H1 (cell line): ENCODE data around the gene FBH1. TPM values are rescaled to one million over a fixed set of nuclear protein-coding genes. Genes with fewer than 3 reads are reported as not detected.

ENCODE experiments used
- EGR1 ChIP-seq: IDR thresholded peaks from 2 replicates; pipeline ENCODE4 v1.6.1; 2011; ENCODE audit warnings: low read depth, low read length, borderline replicate concordance
- MAFK ChIP-seq: IDR thresholded peaks from 2 replicates; pipeline ENCODE4 v1.6.1; 2012; ENCODE audit warnings: low read depth, mild to moderate bottlenecking, improper control_type of control experiment, low read length
- MAX ChIP-seq: IDR thresholded peaks from 2 replicates; pipeline ENCODE4 v1.6.1; 2012; ENCODE audit warnings: inconsistent platforms
- PHF8 ChIP-seq: fragments of 200-600 bp; sonication (generic); conservative IDR thresholded peaks from 2 replicates; pipeline ENCODE4 v1.7.1; 2012; ENCODE audit warnings: low read depth, mild to moderate bottlenecking, inconsistent platforms, low read length, moderate library complexity
- SP1 ChIP-seq: IDR thresholded peaks from 2 replicates; pipeline ENCODE4 v1.6.1; 2011; ENCODE audit warnings: low read depth, low read length
- SRF ChIP-seq: IDR thresholded peaks from 2 replicates; pipeline ENCODE4 v1.6.1; 2011; ENCODE audit warnings: mild to moderate bottlenecking, low read depth, low read length, moderate library complexity
- polyA plus RNA-seq, 7 experiments: library from polyadenylated mRNA; depleted of rRNA in 3 of 7; stranded (reverse) in 5 of 7; unstranded in 2 of 7; fragments of >200 nt in 5 of 7; fragments of 200-250 nt in 2 of 7; gene quantifications; 1 replicate in 5 of 7; 2 replicates in 1 of 7; 4 replicates in 1 of 7; pipeline versions ENCODE4 v1.2.1 to v1.2.3, GENCODE V29; 2011 to 2013; ENCODE audit warnings: missing spikeins in 2 of 7, mixed read lengths in 2 of 7
- total RNA-seq: library from RNA; stranded (reverse); fragmentation: NEBNext Ultra II Directional; extraction: Animal tissue kit (Norgen Biotek cat#: 25700); gene quantifications from 2 replicates; pipeline ENCODE4 v1.2.1, GENCODE V29; 2021

The FBH1 gene
- total and polyA plus RNA-seq, 2 of the 8 experiments (the other 6 are each of a cell fraction or from before 2014, with no cell fraction given), result 31.1 to 51.8 TPM

GRCh38 chr10:5976512-5977470 is 86.7 kb downstream of the FBH1 start (continued):
- TF ChIP-seq EGR1 (peak; percentile 65; the same call in 1 of the 2 replicates), PHF8 (0 out of 2 replicates have a peak, but pooled peaks have one; percentile 18), MAFK (no peak), SRF (no peak), SP1 (no peak), MAX (peak; percentile 79)
- TF ChIP-seq, all 59 proteins: peak for 7
